ENCODE results near the gene ST3GAL4. TPM values are rescaled to one million over a fixed set of nuclear protein-coding genes. Genes with fewer than 3 reads are reported as not detected.
"Not testable (repeated sequence)": the region's sequence is repeated elsewhere in the genome, so short reads cannot be mapped to it uniquely, and the experiment has no call there.

ST3GAL4 gene
- total RNA-seq, 4 donors from 2014 or later: 42.1 to 56.2 (median 47.2) TPM

- WGBS, 2 donors (ENCODE audit: low coverage in 1 of 2): no CpG with 5 or more reads among the region's 4 CpGs
- no peak for ATAC-seq
- H3K4me1 ChIP-seq: peaks cover 0 to 30% (median 0%) of the 10 kb centered on the region in 3 donors
- H3K27me3 ChIP-seq: no peaks in the 10 kb centered on the region
- no peak overlapping the region for H3K27ac ChIP-seq
- TF ChIP-seq POLR2AphosphoS5 (IDR thresholded peaks at IDR 0.05) (no peak), POLR2A (IDR thresholded peaks at IDR 0.05) (no peak), CTCF (IDR thresholded peaks at IDR 0.05) (no peak), EP300 (IDR thresholded peaks at IDR 0.05) (no peak)
- H3K4me3 ChIP-seq: no peak overlapping the region
- no peaks in the 10 kb centered on the region for H3K36me3 ChIP-seq
- H3K9me3 ChIP-seq: no peaks in the 10 kb centered on the region
Measured at GRCh38 chr11:126380909-126381308, 25.4 kb downstream of the ST3GAL4 start.

GRCh38 chr11:126381960-126382359 is 26.5 kb downstream of the ST3GAL4 start:
- ATAC-seq: peak; percentile 11
- H3K4me3 ChIP-seq, H3K27ac ChIP-seq, H3K36me3 ChIP-seq, H3K27me3 ChIP-seq, H3K9me3 ChIP-seq: not testable (repeated sequence)
- H3K4me1 ChIP-seq: peaks cover 0 to 32% (median 0%) of the 10 kb centered on the region in 3 donors
- 79% methylated on average over 2 of the region's 10 CpGs; no CpG with 5 or more reads in 1 of the 2 donors for WGBS, 2 donors (ENCODE audit: low coverage in 1 of 2)

GRCh38 chr11:126382641-126383040 is 27.2 kb downstream of the ST3GAL4 start:
- ATAC-seq, H3K27me3 ChIP-seq, H3K4me3 ChIP-seq, H3K27ac ChIP-seq, H3K9me3 ChIP-seq, H3K36me3 ChIP-seq: not testable (repeated sequence)
- H3K4me1 ChIP-seq: peaks cover 0 to 35% (median 0%) of the 10 kb centered on the region in 3 donors
- WGBS, 2 donors (ENCODE audit: low coverage in 1 of 2): no CpG with 5 or more reads among the region's 4 CpGs

- Histone ChIP-seq H3K27ac (no peak overlapping the region), H3K36me3 (no peaks in the 10 kb centered on the region), H3K4me3 (no peak overlapping the region), H3K27me3 (no peaks in the 10 kb centered on the region), H3K4me1 (peaks cover 0 to 37% (median 0%) of the 10 kb centered on the region in 3 donors), H3K9me3 (no peaks in the 10 kb centered on the region)
- TF ChIP-seq EP300 (IDR thresholded peaks at IDR 0.05): no peak
- no peak for TF ChIP-seq POLR2AphosphoS5 (IDR thresholded peaks at IDR 0.05)
- no peak for TF ChIP-seq CTCF (IDR thresholded peaks at IDR 0.05)
- no peak for TF ChIP-seq POLR2A (IDR thresholded peaks at IDR 0.05)
- WGBS, 2 donors (ENCODE audit: low coverage in 1 of 2): 88 to 90% methylated on average over 5 to 7 of the region's 20 CpGs
- no peak for ATAC-seq
Measured at GRCh38 chr11:126383339-126384335, 28.2 kb downstream of the ST3GAL4 start.

GRCh38 chr11:126384449-126385070 is 29.1 kb downstream of the ST3GAL4 start:
- H3K9me3 ChIP-seq: no peaks in the 10 kb centered on the region
- no peak overlapping the region for H3K27ac ChIP-seq
- peaks cover 0 to 32% (median 0%) of the 10 kb centered on the region in 3 donors for H3K4me1 ChIP-seq
- 93% methylated on average over 5 of the region's 9 CpGs; no CpG with 5 or more reads in 1 of the 2 donors for WGBS, 2 donors (ENCODE audit: low coverage in 1 of 2)
- TF ChIP-seq EP300 (IDR thresholded peaks at IDR 0.05) (no peak), POLR2AphosphoS5 (IDR thresholded peaks at IDR 0.05) (no peak), POLR2A (IDR thresholded peaks at IDR 0.05) (no peak), CTCF (IDR thresholded peaks at IDR 0.05) (no peak)
- no peak for ATAC-seq
- no peaks in the 10 kb centered on the region for H3K36me3 ChIP-seq
- no peak overlapping the region for H3K4me3 ChIP-seq
- no peaks in the 10 kb centered on the region for H3K27me3 ChIP-seq
